ENCODE data around the gene CALD1. TPM values are rescaled to one million over a fixed set of nuclear protein-coding genes. Genes with fewer than 3 reads are reported as not detected.
A peak's percentile ranks its signal among the peaks of the same experiment; 100 is the strongest.

CALD1 gene
- total and polyA plus RNA-seq, 4 experiments from 2014 or later = 0.13 TPM; not detected in 3

DNA sequence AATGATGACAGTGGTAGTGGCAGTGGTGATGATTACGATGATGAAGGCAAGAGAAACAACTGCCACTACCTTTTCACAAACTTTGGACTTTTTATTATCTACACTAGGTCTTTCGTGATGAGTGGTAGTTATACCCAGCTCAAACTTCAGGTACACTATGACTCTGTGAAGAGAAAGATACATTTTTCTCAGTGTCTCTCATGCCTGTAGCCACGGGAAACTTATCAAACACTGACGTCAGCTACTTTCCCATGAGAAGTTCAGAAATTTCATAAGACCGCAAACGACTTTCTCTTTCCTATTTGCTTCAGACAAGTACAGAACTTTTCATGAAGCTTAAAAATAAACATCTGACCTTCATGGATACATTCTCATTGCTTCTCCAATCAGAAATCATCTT is 57.0 kb downstream of the CALD1 start:
- Histone ChIP-seq H3K27ac (ENCODE audit: low read depth, low read length) (no peak overlapping the region), H3K36me3 (ENCODE audit: insufficient read depth, low read length) (no peaks in the 10 kb centered on the region), H3K27me3 (ENCODE audit: insufficient read depth, low read length) (no peaks in the 10 kb centered on the region), H3K4me1 (ENCODE audit: insufficient read depth, low read length) (no peaks in the 10 kb centered on the region), H3K4me3 (ENCODE audit: low read length in 2 of 2) (no peak overlapping the region), H3K9me3 (ENCODE audit: control insufficient read depth in 1 of 2, low read length in 2 of 2) (no peaks in the 10 kb centered on the region)
- H3K27me3 Mint-ChIP-seq = peaks cover 1 to 2% of the 10 kb centered on the region in 2 donors
- no peaks in the 10 kb centered on the region for H3K9me3 Mint-ChIP-seq
- ChIA-PET CTCF (ENCODE audit: partially characterized antibody) (no interaction called here), POLR2A (ENCODE audit: partially characterized antibody) (no interaction called here)
- H3K4me3 Mint-ChIP-seq = peak overlapping the region in 2 of 8 donors; percentile 0 to 13
- H3K36me3 Mint-ChIP-seq = no peaks in the 10 kb centered on the region
- intact Hi-C loops (cut with micrococcal nuclease) = no loop called here
- peaks cover 0 to 5% (median 0%) of the 10 kb centered on the region in 4 donors for H3K4me1 Mint-ChIP-seq
- DNase-seq = peak in 2 of 5 donors; percentile 4 to 15
- peak overlapping the region in 3 of 7 donors; percentile 10 to 24 (median 13) for H3K27ac Mint-ChIP-seq

DNA sequence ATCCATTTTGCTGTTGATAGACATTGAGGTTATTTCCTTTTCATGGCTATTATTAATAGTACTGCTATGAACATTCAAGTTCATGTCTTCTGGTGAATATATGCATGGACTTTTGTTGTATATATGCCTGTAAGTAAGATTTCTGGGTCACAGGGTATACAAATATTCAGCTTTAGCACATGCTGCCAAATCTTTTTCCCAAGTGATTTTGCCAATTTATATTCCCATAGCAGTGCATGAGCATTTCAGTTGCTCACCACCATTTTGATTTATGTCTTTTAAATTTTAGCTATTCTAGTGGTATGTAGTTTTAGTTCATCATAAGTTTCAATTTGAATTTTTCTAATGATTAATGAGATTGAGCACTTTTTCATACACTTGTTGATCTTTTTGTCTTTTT is 59.9 kb downstream of the CALD1 start:
- no peaks in the 10 kb centered on the region for H3K27me3 ChIP-seq (ENCODE audit: insufficient read depth, low read length)
- no peaks in the 10 kb centered on the region for H3K9me3 ChIP-seq (ENCODE audit: control insufficient read depth in 1 of 2, low read length in 2 of 2)
- ChIA-PET CTCF (ENCODE audit: partially characterized antibody) (interaction anchor here (1.1 kb wide), 1 partner anchor 9 kb away, joined by 4 read pairs; no protein-coding TSS in a partner anchor), POLR2A (ENCODE audit: partially characterized antibody) (no interaction called here)
- H3K4me3 Mint-ChIP-seq = no peak overlapping the region
- H3K27ac ChIP-seq (ENCODE audit: low read depth, low read length) = no peak overlapping the region
- no peak overlapping the region for H3K27ac Mint-ChIP-seq
- peaks cover 0 to 3% (median 0%) of the 10 kb centered on the region in 4 donors for H3K4me1 Mint-ChIP-seq
- H3K4me1 ChIP-seq (ENCODE audit: insufficient read depth, low read length) = no peaks in the 10 kb centered on the region
- no peaks in the 10 kb centered on the region for H3K36me3 Mint-ChIP-seq
- H3K9me3 Mint-ChIP-seq = no peaks in the 10 kb centered on the region
- no peaks in the 10 kb centered on the region for H3K27me3 Mint-ChIP-seq
- intact Hi-C loops (cut with micrococcal nuclease) = no loop called here
- H3K4me3 ChIP-seq (ENCODE audit: low read length in 2 of 2) = no peak overlapping the region
- H3K36me3 ChIP-seq (ENCODE audit: insufficient read depth, low read length) = no peaks in the 10 kb centered on the region
- DNase-seq = no peak

DNA sequence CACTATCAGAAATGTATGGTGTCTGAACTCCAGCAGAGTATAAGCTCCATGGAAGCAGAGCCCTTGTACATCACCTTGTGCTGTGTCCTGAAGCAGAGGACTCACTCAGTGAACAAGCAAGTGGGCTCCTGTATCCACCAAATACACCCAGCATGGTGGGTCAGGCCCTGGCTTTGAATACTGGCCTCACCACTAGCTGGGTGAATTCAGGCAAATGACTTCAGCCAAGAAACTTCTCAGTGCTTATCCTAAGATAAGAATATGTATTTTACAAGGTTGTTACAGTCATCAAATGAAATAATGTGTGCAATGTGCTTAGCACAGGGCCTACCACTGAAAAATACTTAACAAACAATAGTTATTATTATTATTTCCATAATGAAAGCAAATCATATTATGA is 62.6 kb downstream of the CALD1 start:
- Histone ChIP-seq H3K27me3 (ENCODE audit: insufficient read depth, low read length) (no peaks in the 10 kb centered on the region), H3K27ac (ENCODE audit: low read depth, low read length) (no peak overlapping the region), H3K4me1 (ENCODE audit: insufficient read depth, low read length) (no peaks in the 10 kb centered on the region), H3K4me3 (ENCODE audit: low read length in 2 of 2) (no peak overlapping the region), H3K9me3 (ENCODE audit: control insufficient read depth in 1 of 2, low read length in 2 of 2) (no peaks in the 10 kb centered on the region), H3K36me3 (ENCODE audit: insufficient read depth, low read length) (no peaks in the 10 kb centered on the region)
- POLR2A ChIA-PET (ENCODE audit: partially characterized antibody) = no interaction called here
- intact Hi-C loops (cut with micrococcal nuclease) = no loop called here
- no peak overlapping the region for H3K27ac Mint-ChIP-seq
- CTCF ChIA-PET (ENCODE audit: partially characterized antibody) = no interaction called here
- no peak overlapping the region for H3K4me3 Mint-ChIP-seq
- no peaks in the 10 kb centered on the region for H3K9me3 Mint-ChIP-seq
- peaks cover 0 to 4% (median 0%) of the 10 kb centered on the region in 4 donors for H3K4me1 Mint-ChIP-seq
- H3K36me3 Mint-ChIP-seq = no peaks in the 10 kb centered on the region
- no peak for DNase-seq
- no peaks in the 10 kb centered on the region for H3K27me3 Mint-ChIP-seq

DNA sequence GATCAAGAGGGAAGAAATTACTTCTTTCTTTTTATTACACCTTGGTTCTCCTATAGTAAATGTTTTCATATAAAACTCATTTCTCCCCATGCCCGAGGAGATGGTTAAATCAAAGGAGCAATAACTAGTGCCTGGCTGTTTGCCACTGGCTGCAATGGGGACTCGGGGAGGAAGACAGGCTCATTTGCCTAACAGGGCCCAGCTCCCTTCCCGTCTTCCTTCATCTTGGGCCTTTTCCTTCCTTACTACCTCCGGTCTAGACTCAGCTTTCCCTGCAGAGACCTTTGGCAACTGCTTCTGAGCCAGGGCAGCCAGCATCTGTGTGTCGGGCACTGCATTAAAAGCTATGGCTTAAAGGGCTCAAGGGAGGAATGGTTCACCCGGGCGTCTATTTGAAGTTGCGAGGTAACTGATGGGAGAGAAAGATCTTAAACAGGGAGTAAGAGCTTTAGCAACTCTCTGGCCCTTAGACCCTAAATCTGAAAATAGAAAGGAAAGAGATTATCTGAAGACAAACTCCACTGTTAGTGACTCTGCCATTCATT is 63.5 kb downstream of the CALD1 start:
- no peak overlapping the region for H3K27ac ChIP-seq (ENCODE audit: low read depth, low read length)
- CTCF ChIA-PET (ENCODE audit: partially characterized antibody) = interaction anchor here (1.3 kb wide), 1 partner anchor 19 kb away, joined by 3 read pairs; no protein-coding TSS in a partner anchor
- no peak overlapping the region for H3K27ac Mint-ChIP-seq
- POLR2A ChIA-PET (ENCODE audit: partially characterized antibody) = no interaction called here
- H3K36me3 ChIP-seq (ENCODE audit: insufficient read depth, low read length) = no peaks in the 10 kb centered on the region
- no peak overlapping the region for H3K4me3 Mint-ChIP-seq
- H3K27me3 ChIP-seq (ENCODE audit: insufficient read depth, low read length) = no peaks in the 10 kb centered on the region
- no peaks in the 10 kb centered on the region for H3K4me1 ChIP-seq (ENCODE audit: insufficient read depth, low read length)
- no peak overlapping the region for H3K4me3 ChIP-seq (ENCODE audit: low read length in 2 of 2)
- H3K4me1 Mint-ChIP-seq = peaks cover 0 to 4% (median 0%) of the 10 kb centered on the region in 4 donors
- intact Hi-C loops (cut with micrococcal nuclease) = no loop called here
- H3K9me3 Mint-ChIP-seq = no peaks in the 10 kb centered on the region
- H3K9me3 ChIP-seq (ENCODE audit: control insufficient read depth in 1 of 2, low read length in 2 of 2) = no peaks in the 10 kb centered on the region
- no peak for DNase-seq
- H3K27me3 Mint-ChIP-seq = no peaks in the 10 kb centered on the region
- H3K36me3 Mint-ChIP-seq = no peaks in the 10 kb centered on the region

DNA sequence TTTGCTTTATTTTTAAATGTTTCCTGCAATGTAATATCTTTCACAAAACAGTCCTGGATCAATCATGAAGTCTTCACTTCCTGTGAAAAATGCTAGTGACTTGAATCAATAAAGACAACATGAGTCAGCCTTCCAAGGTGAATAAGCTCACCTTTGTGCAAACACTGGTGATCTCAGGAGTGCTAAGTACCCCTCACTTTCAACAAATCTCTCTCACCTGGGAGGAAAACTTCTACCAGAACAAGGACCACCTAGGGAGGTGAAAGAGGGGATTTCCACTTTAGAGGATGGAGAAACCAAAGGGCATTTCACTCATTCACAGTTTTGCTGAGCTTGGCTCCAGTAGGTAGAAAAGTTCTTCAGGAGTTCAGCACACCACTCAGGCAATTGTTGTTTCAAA is 64.8 kb downstream of the CALD1 start:
- Histone ChIP-seq H3K27me3 (ENCODE audit: insufficient read depth, low read length) (no peaks in the 10 kb centered on the region), H3K36me3 (ENCODE audit: insufficient read depth, low read length) (no peaks in the 10 kb centered on the region), H3K9me3 (ENCODE audit: control insufficient read depth in 1 of 2, low read length in 2 of 2) (no peaks in the 10 kb centered on the region), H3K27ac (ENCODE audit: low read depth, low read length) (no peak overlapping the region), H3K4me1 (ENCODE audit: insufficient read depth, low read length) (no peaks in the 10 kb centered on the region), H3K4me3 (ENCODE audit: low read length in 2 of 2) (no peak overlapping the region)
- intact Hi-C loops (cut with micrococcal nuclease) = no loop called here
- ChIA-PET CTCF (ENCODE audit: partially characterized antibody) (no interaction called here), POLR2A (ENCODE audit: partially characterized antibody) (no interaction called here)
- Mint-ChIP-seq H3K4me1 (peaks cover 0 to 4% (median 0%) of the 10 kb centered on the region in 4 donors), H3K27me3 (no peaks in the 10 kb centered on the region), H3K27ac (no peak overlapping the region), H3K9me3 (no peaks in the 10 kb centered on the region), H3K36me3 (no peaks in the 10 kb centered on the region), H3K4me3 (no peak overlapping the region)
- no peak for DNase-seq

DNA sequence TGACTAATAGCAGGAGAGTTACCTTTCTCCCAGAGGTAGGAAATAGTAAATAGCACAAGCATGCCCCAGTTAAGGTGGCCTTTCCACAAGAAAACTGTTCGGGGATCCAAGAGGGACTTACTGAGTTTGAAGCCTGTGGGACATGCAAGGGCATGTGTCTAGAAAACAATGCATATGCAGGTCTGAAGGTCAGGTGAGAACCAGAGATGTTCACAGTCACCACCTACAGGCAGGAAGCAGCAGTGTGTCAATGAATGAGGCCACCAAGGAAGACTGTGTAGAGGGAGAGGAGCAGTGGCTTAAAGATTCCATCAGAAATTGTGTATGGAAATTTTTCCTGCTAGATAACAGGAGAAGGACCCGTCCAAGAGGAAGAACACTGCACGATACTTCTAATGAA is 66.0 kb downstream of the CALD1 start:
- no peaks in the 10 kb centered on the region for H3K36me3 ChIP-seq (ENCODE audit: insufficient read depth, low read length)
- no peak overlapping the region for H3K4me3 ChIP-seq (ENCODE audit: low read length in 2 of 2)
- ChIA-PET POLR2A (ENCODE audit: partially characterized antibody) (no interaction called here), CTCF (ENCODE audit: partially characterized antibody) (no interaction called here)
- Mint-ChIP-seq H3K36me3 (no peaks in the 10 kb centered on the region), H3K27me3 (no peaks in the 10 kb centered on the region), H3K27ac (no peak overlapping the region), H3K9me3 (peaks cover 0 to 2% (median 0%) of the 10 kb centered on the region in 8 donors), H3K4me1 (peaks cover 0 to 4% (median 0%) of the 10 kb centered on the region in 4 donors), H3K4me3 (no peak overlapping the region)
- no peaks in the 10 kb centered on the region for H3K4me1 ChIP-seq (ENCODE audit: insufficient read depth, low read length)
- H3K9me3 ChIP-seq (ENCODE audit: control insufficient read depth in 1 of 2, low read length in 2 of 2) = no peaks in the 10 kb centered on the region
- no peak for DNase-seq
- intact Hi-C loops (cut with micrococcal nuclease) = no loop called here
- H3K27ac ChIP-seq (ENCODE audit: low read depth, low read length) = no peak overlapping the region
- no peaks in the 10 kb centered on the region for H3K27me3 ChIP-seq (ENCODE audit: insufficient read depth, low read length)

DNA sequence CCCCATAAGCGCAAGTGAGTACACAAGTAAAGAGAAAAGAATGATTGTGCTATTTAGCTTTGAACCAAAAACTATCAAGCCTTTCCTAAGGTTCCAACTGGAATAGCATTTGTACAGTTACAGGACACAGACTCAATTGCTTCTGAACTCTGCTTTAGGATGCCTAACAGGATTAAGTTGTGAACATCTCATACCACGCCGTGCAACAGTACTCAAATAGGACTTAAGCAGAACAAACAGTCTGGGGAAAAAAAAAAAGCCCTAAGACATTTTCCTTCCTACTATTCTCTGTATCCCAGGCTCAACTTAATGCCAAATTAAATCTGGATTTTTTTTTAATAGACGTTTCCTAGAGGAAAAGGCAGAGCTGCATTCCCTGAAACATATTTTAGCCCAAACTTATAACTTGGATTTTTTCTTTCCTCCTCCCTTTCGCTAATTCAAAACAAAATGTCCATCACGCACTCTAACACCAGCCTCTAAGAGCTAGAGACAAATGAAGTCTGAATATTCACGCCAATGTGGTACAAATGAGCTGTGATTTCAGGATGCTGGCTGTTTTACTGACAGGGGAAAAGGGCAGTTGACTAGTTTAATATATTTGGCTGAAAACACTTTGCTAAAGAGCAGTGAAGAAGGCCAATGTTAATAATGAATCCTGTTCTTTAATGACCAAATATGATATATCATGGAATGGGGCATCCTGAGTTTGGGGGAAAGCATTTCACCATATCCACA is 68.6 kb downstream of the CALD1 start:
- POLR2A ChIA-PET (ENCODE audit: partially characterized antibody) = no interaction called here
- peaks cover 0 to 2% (median 0%) of the 10 kb centered on the region in 8 donors for H3K9me3 Mint-ChIP-seq
- intact Hi-C loops (cut with micrococcal nuclease) = no loop called here
- Histone ChIP-seq H3K9me3 (ENCODE audit: control insufficient read depth in 1 of 2, low read length in 2 of 2) (no peaks in the 10 kb centered on the region), H3K4me1 (ENCODE audit: insufficient read depth, low read length) (no peaks in the 10 kb centered on the region), H3K27ac (ENCODE audit: low read depth, low read length) (no peak overlapping the region), H3K27me3 (ENCODE audit: insufficient read depth, low read length) (no peaks in the 10 kb centered on the region), H3K36me3 (ENCODE audit: insufficient read depth, low read length) (no peaks in the 10 kb centered on the region), H3K4me3 (ENCODE audit: low read length in 2 of 2) (no peak overlapping the region)
- H3K27ac Mint-ChIP-seq = no peak overlapping the region
- H3K4me3 Mint-ChIP-seq = no peak overlapping the region
- DNase-seq = no peak
- CTCF ChIA-PET (ENCODE audit: partially characterized antibody) = interaction anchor here (1.3 kb wide), 1 partner anchor 9 kb away, joined by 4 read pairs; no protein-coding TSS in a partner anchor
- H3K27me3 Mint-ChIP-seq = no peaks in the 10 kb centered on the region
- peaks cover 0 to 4% (median 1%) of the 10 kb centered on the region in 4 donors for H3K4me1 Mint-ChIP-seq
- H3K36me3 Mint-ChIP-seq = peaks cover 0 to 5% of the 10 kb centered on the region in 2 donors

Data from CD4-positive, alpha-beta memory T cell (primary cell).